NCI-H1930 (cell line): ENCODE data around the gene SAAL1.
"Not testable (repeated sequence)": the region's sequence is repeated elsewhere in the genome, so short reads cannot be mapped to it uniquely, and the experiment has no call there.

Experiments
- DNase-seq, 2 experiments: peaks; one replicate each; lab custom pipeline; 2025; lab: John Stamatoyannopoulos, UW

SAAL1 gene, protein sequence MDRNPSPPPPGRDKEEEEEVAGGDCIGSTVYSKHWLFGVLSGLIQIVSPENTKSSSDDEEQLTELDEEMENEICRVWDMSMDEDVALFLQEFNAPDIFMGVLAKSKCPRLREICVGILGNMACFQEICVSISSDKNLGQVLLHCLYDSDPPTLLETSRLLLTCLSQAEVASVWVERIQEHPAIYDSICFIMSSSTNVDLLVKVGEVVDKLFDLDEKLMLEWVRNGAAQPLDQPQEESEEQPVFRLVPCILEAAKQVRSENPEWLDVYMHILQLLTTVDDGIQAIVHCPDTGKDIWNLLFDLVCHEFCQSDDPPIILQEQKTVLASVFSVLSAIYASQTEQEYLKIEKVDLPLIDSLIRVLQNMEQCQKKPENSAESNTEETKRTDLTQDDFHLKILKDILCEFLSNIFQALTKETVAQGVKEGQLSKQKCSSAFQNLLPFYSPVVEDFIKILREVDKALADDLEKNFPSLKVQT

DNA sequence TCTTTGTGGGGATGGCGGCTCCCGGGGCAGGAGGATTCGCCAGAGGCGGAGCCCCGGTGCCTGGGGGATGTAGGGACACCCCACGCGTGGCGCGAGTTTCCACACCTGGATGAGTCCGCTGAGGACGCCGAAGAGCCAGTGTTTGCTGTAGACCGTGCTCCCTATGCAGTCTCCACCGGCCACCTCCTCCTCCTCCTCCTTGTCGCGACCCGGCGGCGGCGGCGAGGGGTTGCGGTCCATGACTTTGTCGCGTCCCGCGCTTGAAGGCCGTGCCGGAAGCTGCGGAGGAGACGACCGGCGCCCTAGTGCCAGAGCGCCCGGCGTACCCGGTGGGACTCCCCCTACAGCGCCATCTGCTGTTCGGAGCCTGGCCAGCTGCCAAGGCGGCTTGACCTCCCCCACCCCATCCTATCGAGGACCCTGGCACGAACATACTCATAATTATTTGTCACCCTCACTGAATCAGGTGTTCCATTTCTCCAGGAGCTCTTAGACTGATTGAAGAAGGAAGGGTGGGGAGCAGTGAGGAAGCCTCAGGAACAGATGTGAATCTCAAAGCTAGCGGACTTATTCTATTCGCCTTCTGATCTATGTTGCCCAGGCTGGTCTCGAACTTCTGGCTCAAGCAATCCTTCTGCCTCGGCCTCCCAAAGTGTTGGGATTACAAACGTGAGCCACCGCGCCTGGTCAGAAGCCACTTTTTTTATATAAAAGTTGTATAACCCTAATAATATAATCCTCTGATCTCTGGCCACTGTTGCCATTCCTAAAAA is at the start of gene SAAL1:
Gene SAAL1 (minus strand): TSS at position 281 of the 773 bp plus-strand sequence. CDS start 41 bp downstream, at position 240.
- DNase-seq = peak; percentile 85 to 94

DNA sequence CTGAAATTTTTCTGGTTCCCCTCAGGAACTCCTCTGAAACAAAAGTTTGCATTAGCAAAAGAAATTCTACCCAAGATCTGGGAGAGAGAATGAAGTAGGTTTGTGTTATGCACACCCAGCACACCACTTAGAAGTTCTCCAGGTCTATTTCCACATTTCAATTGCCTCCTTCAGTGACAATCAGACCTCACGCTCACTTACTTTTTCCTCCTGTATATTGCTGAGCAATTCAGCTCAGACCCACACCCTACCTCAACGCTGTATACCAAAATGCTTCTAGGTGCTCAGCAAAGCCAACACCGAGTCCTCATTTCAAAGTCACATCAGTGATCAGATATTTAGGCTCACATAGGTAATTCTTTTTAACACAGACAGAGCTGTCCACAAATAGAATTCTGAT is 45.7 kb upstream of the SAAL1 start:
- DNase-seq = no peak

DNA sequence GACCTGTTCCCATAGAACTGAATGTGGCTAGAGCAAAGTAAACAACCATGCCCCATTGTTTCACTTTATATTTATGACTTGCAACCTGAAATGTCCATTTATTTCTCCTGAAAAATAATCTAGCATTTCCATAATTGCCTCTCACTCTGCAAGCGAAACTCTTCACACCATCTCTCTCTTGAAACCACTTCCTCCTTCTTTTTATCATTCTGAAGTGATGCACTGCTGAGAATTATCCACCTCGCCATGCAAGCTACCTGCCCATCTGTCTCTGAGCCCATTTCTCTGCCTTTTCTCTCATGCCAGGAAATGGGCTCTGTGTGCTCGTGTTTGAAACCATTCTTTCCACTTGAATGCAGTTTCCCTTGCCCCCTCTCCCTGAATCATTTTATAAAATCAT is 40.0 kb upstream of the SAAL1 start:
- no peak for DNase-seq

DNA sequence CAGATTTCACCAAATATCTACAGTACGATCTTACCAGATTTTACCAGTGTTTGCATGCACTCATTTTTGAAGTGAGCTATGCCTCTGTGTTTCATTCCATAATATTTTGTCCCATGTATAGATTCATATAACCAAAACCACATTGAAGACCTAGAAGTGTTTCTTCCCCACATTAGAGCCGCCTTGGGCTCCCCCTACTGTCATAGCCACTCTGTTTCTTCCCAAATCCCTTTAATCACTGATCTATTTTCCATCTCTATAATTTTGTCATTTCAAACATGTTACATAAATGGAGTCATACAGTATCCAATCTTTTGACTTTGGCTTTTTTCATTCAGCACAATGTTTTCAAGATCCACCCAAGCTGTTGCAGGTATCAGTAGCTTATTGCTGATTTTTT is 39.1 kb upstream of the SAAL1 start:
- DNase-seq = no peak

DNA sequence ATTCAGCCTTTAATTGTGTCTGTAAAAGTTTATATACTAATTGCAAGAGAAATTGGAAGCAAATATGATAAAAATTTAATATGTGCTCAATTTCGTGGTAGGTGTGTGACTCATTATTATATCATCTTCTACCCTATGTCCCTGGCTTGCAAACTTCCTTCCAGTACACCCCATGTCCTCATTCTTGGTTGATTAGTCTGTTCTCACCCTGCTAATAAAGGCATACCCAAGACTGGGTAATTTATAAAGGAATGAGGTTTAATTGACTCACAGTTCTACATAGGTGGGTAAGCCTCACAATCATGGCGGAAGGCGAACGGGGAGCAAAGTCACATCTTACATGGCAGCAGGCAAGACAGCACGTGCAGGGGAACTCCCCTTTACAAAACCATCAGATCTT is 38.4 kb upstream of the SAAL1 start:
- no peak for DNase-seq

DNA sequence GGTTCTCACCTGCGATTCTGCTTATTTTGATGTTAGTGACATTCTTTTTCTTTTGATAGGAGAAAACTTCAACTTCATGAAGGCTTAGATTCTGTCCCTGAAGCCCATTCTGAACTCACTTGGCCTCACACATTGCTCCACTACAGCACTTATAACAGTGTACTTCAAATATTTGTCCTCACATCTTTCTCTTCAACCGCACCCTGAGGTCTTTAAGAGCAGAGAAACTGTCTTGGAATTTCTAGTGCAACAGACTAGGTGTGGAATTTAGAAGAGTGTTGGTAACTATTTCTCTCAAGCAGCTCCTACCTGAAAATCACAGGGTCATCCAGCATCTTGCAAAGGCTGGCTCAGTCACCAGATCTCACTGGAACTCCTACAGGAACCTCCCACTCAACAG is 34.3 kb upstream of the SAAL1 start:
- no peak for DNase-seq

DNA sequence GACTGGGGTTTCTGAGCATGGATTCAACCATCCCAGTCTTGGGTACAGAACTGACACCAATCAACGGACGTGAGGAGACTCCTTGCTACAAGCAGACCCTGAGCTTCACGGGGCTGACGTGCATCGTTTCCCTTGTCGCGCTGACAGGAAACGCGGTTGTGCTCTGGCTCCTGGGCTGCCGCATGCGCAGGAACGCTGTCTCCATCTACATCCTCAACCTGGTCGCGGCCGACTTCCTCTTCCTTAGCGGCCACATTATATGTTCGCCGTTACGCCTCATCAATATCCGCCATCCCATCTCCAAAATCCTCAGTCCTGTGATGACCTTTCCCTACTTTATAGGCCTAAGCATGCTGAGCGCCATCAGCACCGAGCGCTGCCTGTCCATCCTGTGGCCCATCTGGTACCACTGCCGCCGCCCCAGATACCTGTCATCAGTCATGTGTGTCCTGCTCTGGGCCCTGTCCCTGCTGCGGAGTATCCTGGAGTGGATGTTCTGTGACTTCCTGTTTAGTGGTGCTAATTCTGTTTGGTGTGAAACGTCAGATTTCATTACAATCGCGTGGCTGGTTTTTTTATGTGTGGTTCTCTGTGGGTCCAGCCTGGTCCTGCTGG is 31.4 kb upstream of the SAAL1 start:
- no peak for DNase-seq

DNA sequence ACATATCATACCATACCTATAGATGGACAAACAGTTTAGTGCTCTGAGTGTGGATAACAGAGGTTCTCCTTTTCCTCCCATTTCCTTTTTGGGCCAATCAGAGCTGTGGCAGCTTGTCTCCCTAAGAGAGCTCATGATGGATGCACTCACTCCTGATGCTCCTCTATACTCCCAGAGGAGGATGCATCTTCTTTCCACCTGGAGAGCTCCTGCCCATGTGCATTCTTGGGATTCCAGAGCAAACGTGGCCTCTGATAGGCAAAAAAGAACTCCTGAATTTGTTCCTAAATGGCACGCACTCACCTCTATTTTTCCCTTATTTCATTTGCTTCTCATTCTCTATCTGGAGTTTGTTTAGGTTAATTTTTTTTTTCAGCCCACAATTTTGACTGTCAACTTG is 29.4 kb upstream of the SAAL1 start:
- no peak for DNase-seq

DNA sequence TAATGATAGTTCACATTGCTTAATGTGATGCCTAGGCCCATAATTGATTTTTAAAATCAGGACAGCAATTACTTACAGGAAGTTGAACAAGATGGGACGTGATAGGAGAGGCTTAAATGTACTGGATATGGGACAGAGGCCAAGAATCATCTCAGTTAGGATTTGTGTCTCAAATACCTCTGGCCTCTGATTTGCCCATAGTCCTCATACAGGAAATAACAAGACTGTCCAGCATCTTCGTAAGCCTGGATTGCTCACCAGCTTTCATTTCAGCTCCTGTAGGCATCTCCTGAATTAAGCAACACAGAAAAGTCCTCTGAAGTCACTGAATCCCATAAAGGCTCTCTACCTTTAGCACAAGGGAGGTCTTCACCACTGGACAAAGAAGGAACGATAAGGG is 26.5 kb upstream of the SAAL1 start, which contains the start of gene MRGPRX3:
Gene MRGPRX3 (plus strand): TSS at position 231 of the 400 bp plus-strand sequence. CDS start 4,632 bp downstream, outside the sequence.
- no peak for DNase-seq

DNA sequence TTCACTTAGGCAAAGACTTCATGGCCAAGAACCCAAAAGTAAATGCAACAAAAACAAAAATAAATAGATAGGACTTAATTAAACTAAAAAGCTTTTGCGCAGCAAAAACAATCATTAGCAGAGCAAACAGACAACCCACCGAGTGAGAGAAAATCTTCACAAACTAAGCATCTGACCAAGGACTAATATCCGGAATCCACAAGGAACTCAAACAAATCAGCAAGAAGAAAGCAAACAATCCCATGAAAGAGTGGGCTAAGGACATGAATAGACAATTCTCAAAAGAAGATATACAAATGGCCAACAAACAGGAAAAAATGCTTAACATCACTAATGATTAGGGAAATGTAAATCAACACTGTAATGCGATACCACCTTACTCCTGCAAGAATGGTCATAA is 25.2 kb upstream of the SAAL1 start:
- DNase-seq = not testable (repeated sequence)

DNA sequence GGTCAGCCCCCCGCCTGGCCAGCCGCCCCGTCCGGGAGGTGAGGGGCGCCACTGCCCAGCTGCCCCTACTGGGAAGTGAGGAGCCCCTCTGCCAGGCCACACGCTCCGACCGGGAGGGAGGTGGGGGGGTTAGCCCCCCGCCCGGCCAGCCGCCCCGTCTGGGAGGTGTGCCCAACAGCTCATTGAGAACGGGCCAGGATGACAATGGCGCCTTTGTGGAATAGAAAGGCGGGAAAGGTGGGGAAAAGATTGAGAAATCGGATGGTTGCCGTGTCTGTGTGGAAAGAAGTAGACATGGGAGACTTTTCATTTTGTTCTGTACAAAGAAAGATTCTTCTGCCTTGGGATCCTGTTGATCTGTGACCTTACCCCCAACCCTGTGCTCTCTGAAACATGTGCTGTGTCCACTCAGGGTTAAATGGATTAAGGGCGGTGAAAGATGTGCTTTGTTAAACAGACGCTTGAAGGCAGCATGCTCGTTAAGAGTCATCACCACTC is 15.5 kb upstream of the SAAL1 start:
- DNase-seq = not testable (repeated sequence)

DNA sequence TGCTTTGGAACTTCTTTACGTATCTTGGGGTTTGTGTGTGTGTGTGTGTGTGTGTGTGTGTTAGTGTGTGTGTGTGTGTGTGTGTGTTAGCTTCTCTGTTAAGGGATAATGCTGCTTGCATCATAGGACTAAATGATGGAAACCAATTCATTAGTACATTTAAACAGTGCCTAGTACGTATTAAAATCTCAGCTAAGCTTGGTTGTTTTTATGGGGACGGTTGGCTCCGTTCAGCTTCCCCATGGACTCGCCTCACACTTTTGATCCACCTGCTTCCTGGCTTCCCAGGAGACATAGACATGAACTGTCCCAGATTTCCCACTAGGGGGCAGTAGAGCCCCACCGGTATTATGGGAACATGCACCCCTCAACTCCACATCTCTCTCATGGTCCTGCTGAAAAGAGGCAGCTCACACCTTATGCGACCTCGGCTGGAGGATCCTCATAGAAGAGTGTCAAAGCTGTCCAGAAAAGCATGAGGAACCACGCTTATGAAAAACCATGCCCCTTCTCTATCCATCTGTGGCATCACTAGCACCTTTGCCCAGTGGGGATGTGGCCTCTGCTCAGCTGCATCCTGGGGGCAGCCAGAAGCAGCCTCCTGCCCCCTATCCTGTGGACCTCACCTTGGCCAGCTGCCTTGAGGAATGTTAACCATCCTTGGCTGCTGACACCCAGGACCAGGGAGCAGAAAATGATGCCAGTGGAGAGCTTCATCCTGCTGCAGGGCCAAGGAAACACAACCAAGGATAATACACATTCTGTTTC is 9.7 kb upstream of the SAAL1 start:
- DNase-seq = peak; percentile 68 to 79

DNA sequence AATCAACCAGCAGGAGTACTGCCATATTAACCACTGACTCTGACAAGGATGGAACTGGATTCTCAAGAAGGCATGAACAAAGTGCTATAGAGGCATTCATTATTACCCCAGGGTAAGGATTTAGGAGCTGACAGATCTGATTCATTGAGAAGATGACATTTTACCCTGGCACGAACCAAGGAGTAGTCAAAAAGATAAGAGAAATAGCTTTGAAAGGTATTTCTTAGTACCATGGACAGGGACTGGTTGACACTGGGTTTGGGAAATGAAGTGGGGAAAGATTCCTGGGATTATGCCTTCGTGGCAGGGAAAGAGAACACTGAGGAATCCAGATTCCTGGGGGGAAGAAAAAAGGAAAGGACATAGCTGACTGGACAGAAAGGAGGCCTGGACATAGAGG is 5.1 kb upstream of the SAAL1 start:
- DNase-seq = no peak

DNA sequence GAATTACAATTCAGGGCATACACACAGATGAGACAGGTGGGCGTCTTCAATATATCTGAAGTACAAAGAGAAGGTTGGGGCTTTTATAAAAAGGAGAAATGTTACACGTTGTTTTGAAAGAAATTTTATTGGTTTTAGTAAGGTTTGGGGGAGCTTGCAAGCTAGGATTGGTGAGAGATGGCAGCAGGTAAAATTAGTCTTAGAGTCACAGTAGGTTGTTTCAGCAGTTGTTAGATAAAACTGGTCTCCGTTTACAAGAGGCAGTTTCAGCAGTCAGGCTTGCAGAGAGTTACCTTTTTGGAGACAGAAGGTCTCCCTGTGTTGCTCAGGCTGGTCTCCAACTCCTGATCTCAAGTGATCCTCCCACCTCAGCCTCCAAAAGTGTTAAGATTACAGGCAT is 2.4 kb upstream of the SAAL1 start:
- no peak for DNase-seq

DNA sequence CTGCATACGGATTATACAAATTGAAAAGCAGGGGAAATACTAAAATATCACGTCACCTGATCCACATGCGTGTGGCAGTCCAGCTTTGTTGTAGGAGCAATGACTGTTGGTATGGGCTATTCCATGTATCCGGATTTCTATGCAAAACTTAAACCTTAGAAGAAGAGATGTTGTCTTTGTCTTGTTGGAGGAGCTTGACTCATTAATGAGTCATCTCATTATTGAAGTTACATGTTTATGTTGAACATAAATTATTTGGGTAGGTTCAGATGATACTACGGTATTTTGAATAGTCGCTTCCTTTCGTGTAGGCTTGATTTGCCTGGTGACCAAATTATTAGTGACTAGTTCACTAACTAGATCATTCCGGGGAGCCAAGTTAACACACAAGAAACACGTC is 806 bp upstream of the SAAL1 start:
- no peak for DNase-seq

DNA sequence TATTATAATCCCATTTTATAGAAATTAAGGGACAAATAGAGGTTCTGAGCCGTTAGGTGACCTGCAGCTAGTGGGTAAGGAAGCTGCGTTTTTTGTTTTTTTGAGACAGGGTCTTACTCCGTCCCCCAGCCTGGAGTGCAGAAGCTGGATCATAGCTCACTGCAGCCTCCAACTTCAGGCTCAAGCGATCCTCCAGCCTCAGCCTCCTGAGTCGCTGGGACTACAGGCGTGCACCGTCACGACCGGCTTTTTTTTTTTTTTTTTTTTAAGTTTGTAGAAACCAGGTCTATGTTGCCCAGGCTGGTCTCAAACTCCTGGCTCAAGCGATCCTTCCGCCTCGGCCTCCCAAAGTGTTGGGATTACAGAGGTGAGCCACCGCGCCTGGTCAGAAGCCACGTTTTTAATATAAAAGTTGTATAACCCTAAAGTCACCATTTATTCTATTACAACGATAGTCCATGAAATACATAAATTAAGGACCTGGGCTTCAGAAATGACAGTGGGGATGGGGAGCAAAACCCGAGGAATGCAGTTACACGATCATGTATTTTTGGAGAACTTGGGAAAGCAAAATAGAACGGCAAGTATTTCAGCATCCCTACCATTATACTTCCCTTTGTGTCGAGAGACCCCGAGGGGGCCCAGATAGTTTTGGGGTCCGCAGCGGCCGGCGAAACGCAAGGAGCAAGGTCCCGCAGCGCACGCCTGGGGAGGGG is 638 bp downstream of the SAAL1 start:
- DNase-seq = no peak

DNA sequence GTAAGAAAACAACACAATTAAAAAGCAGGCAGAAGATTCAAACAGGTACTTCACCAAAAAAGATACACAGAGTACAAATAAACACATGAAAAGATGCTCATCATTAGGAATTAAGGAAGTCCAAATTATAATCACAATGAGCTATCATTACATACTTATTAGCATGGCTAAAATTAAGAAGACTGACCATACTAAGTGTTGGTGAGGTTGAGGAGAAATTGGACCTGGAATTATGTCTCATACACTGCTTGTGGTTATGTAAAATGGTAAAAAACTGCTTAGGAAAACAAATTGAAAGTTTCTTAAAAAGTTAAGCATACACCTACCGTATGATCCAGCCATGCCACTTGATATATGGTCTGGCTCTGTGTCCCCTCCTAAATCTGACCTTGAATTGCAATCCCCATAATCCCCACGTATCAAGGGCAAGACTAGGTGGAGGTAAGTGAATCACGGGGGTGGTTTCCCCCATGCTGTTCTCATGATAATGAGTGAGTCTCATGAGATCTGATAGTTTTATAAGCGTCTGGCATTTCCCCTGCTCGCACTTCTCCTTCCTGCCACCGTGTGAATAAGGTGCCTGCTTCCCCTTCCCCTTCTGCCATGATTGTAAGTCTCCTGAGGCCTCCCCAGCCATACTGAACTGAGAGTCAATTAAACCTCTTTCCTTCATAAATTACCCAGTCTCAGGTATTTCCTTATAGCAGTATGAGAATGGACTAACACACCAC is 4.8 kb downstream of the SAAL1 start:
- no peak for DNase-seq

DNA sequence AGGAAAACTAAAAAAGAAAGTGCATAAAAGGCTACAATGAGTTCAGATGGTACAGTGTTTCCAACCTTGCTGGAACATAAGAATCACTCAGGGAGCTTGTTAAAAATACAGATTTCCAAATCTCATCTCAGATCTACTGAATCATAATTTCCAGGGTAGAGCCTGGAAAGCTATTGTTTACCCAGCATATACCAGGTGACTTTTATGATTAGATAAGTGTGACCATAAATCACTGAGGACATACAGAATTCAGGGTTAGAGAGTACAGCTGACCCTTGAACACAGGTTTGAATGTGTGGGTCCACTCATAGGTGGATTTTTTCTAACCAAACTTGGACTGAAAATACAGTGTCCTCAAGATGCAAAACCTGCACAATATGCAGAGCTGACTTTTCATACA is 11.9 kb downstream of the SAAL1 start:
- no peak for DNase-seq

DNA sequence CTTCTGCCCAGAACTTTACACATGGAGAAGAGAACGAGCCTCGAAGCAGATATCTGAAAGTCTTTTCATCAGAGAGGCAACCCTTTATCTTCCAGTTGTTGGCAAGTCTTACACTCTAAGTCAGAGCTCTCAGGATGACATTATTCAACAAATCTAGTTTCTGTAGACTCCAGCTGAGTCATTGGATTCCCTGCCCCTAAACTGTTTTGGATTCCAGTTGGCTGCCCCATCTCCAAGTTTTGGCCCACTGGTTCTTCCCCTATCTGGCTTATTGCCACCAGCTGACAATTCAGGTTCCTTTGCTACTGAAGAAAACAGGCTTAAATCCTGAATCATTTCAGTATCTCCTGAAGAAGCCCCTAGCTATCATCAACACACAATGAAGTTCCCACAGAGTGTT is 14.2 kb downstream of the SAAL1 start:
- no peak for DNase-seq

DNA sequence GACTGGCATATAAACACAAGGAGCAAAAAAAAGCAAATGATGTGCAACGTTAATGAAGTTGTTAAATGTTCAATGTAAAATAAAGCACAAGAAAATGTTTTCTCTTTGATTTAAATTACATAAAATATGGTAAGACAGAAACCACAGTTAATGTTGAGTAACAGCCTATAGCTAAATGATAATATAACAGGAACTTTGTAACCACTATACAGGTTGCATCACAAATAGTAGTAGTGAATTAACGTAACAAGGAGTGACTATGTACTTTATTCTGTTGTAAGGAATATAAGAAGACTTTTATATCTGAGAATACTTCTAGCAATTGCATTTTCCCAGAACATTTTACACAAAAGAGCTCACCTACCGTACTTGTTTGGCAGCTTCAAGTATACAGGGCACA is 16.9 kb downstream of the SAAL1 start:
- DNase-seq = no peak
